Endothelial cell of umbilical vein (primary cell): ENCODE measurements around the gene HDAC11. TPM values are rescaled to one million over a fixed set of nuclear protein-coding genes. Genes with fewer than 3 reads are reported as not detected.

Source experiments
- BruUV-seq: library from RNA; stranded (reverse); fragments of 400-500 nt; replicated peaks from 2 replicates; lab custom pipeline; 2021; lab: Mats Ljungman, UMichigan
- CTCF ChIA-PET: fragments of 300-600, 350-600 bp; sonication (Branson Sonifier 250); formaldehyde crosslinking; loops from one replicate; lab custom pipeline; 2021; ENCODE audit warnings: antibody characterized with exemption, inconsistent platforms; lab: Charles Lee
- POLR2A ChIA-PET: fragments of 300-600, 350-600 bp; sonication (Branson Sonifier 250); formaldehyde crosslinking; loops from one replicate; lab custom pipeline; 2021; ENCODE audit warnings: antibody characterized with exemption, inconsistent platforms; lab: Charles Lee
- DNase-seq: peaks from one replicate; pipeline ENCODE4 v3.0.0-alpha.2; 2011; ENCODE audit warnings: low read depth, low spot score
- FAIRE-seq: peaks from 2 replicates; lab custom pipeline; 2011; peaks lifted over from hg19 to GRCh38; lab: Jason Lieb, UNC
- H2AFZ ChIP-seq: 2 replicates; pipeline ENCODE4 v1.6.0; 2012; ENCODE audit warnings: low read depth, low read length, control low read depth, inconsistent platforms
- H3K27ac ChIP-seq: 2 replicates; pipeline ENCODE4 v1.5.1; 2011; ENCODE audit warnings: low read depth, mild to moderate bottlenecking, control low read depth, low read length, moderate library complexity; ENCODE audit not compliant: insufficient read depth
- H3K27me3 ChIP-seq, 2 experiments: 2 replicates each; pipeline versions ENCODE4 v1.6.0 to v1.6.1; 2011; ENCODE audit warnings: low read length in 2 of 2, mixed read lengths in 1 of 2; ENCODE audit not compliant: control insufficient read depth in 2 of 2, insufficient read depth in 2 of 2
- H3K36me3 ChIP-seq, 2 experiments: 2 replicates in 1 of 2; 3 replicates in 1 of 2; pipeline ENCODE4 v1.5.1; 2011; ENCODE audit warnings: low read length in 2 of 2, mild to moderate bottlenecking in 1 of 2, moderate library complexity in 1 of 2; ENCODE audit not compliant: control insufficient read depth in 2 of 2, insufficient read depth in 2 of 2; ENCODE audit errors: extremely low read depth in 1 of 2
- H3K4me1 ChIP-seq: 3 replicates; pipeline ENCODE4 v1.5.1; 2011; ENCODE audit warnings: mild to moderate bottlenecking, low read length; ENCODE audit not compliant: control insufficient read depth, insufficient read depth; ENCODE audit errors: extremely low read depth
- H3K4me2 ChIP-seq: 2 replicates; pipeline ENCODE4 v1.6.1; 2011; ENCODE audit warnings: low read length, control low read depth, mixed read lengths; ENCODE audit not compliant: insufficient read depth
- H3K4me3 ChIP-seq, 3 experiments: fragments of 200-600 bp in 1 of 3; sonication (generic), shearing (Covaris generic) in 1 of 3; replicated peaks in 1 of 3; 2 replicates each; pipeline ENCODE4 v1.5.1; 2011 to 2016; ENCODE audit warnings: control low read depth in 3 of 3, low read length in 3 of 3, mild to moderate bottlenecking in 2 of 3, inconsistent platforms in 1 of 3, low read depth in 1 of 3, moderate library complexity in 1 of 3; ENCODE audit not compliant: insufficient read depth in 1 of 3
- H3K79me2 ChIP-seq: 2 replicates; pipeline ENCODE4 v1.6.0; 2012; ENCODE audit warnings: low read length, inconsistent platforms; ENCODE audit not compliant: control insufficient read depth, insufficient read depth
- H3K9ac ChIP-seq: replicated peaks from 2 replicates; pipeline ENCODE3; 2011; ENCODE audit warnings: low read length, control low read depth; ENCODE audit not compliant: insufficient read depth; ENCODE audit errors: extremely low read depth
- H3K9me1 ChIP-seq: replicated peaks from 3 replicates; pipeline ENCODE4 v1.6.0; 2011; ENCODE audit warnings: mild to moderate bottlenecking, low read length; ENCODE audit not compliant: control insufficient read depth, insufficient read depth; ENCODE audit errors: extremely low read depth
- H3K9me3 ChIP-seq: replicated peaks from 2 replicates; pipeline ENCODE4 v1.5.1; 2012; ENCODE audit warnings: low read length, inconsistent platforms; ENCODE audit not compliant: control insufficient read depth, insufficient read depth
- H4K20me1 ChIP-seq: replicated peaks from 2 replicates; pipeline ENCODE3; 2011; ENCODE audit warnings: mild to moderate bottlenecking, low read length; ENCODE audit not compliant: control insufficient read depth, insufficient read depth; ENCODE audit errors: extremely low read depth
- FOS ChIP-seq: IDR thresholded peaks from 2 replicates; pipeline ENCODE4 v1.6.1; 2011; ENCODE audit warnings: mild to moderate bottlenecking, low read length, moderate library complexity, borderline replicate concordance; ENCODE audit not compliant: insufficient read depth
- JUN ChIP-seq: IDR thresholded peaks from 2 replicates; pipeline ENCODE4 v1.6.1; 2011; ENCODE audit warnings: borderline replicate concordance, low read depth; ENCODE audit not compliant: insufficient read length, insufficient read depth
- dilution Hi-C: fragments of 300-500 bp; cut with MboI; formaldehyde crosslinking; loops from one replicate; pipeline ENCODE4 v1.15.0; 2019; ENCODE audit warnings: low sequenced_read_pairs; ENCODE audit not compliant: extremely low pct_ligation_motif_present
- intact Hi-C: fragments of 100-400 bp; cut with micrococcal nuclease; formaldehyde crosslinking; loops from one replicate; pipeline ENCODE4 v1.10.0; 2022
- polyA plus RNA-seq, 4 experiments: library from polyadenylated mRNA; depleted of rRNA in 3 of 4; stranded (reverse) in 3 of 4; unstranded in 1 of 4; fragments of >200 nt; gene quantifications; 2 replicates each; pipeline versions ENCODE4 v1.2.1 to v1.2.3, GENCODE V29; 2011 to 2012; ENCODE audit warnings: missing spikeins in 1 of 4
- total RNA-seq: library from RNA; stranded (reverse); gene quantifications from 2 replicates; pipeline ENCODE4 v1.2.3, GENCODE V29; 2021
- TF ChIP-seq, protein P1 (sequence below), 2 donors: IDR thresholded peaks; 1 replicate in 1 of 2; 2 replicates in 1 of 2; pipeline ENCODE4 v1.5.1; 2011; ENCODE audit warnings: low read length in 2 of 2, mild to moderate bottlenecking in 2 of 2, moderate library complexity in 2 of 2, control low read depth in 1 of 2, inconsistent platforms in 1 of 2, low read depth in 1 of 2; ENCODE audit not compliant: insufficient read depth in 1 of 2; ENCODE audit errors: extremely low read depth in 1 of 2

HDAC11 gene
- total and polyA plus RNA-seq, 2 donors (not counting 3 experiments of a cell fraction or from before 2014, with no cell fraction given): 6.8 to 8.8 TPM

DNA sequence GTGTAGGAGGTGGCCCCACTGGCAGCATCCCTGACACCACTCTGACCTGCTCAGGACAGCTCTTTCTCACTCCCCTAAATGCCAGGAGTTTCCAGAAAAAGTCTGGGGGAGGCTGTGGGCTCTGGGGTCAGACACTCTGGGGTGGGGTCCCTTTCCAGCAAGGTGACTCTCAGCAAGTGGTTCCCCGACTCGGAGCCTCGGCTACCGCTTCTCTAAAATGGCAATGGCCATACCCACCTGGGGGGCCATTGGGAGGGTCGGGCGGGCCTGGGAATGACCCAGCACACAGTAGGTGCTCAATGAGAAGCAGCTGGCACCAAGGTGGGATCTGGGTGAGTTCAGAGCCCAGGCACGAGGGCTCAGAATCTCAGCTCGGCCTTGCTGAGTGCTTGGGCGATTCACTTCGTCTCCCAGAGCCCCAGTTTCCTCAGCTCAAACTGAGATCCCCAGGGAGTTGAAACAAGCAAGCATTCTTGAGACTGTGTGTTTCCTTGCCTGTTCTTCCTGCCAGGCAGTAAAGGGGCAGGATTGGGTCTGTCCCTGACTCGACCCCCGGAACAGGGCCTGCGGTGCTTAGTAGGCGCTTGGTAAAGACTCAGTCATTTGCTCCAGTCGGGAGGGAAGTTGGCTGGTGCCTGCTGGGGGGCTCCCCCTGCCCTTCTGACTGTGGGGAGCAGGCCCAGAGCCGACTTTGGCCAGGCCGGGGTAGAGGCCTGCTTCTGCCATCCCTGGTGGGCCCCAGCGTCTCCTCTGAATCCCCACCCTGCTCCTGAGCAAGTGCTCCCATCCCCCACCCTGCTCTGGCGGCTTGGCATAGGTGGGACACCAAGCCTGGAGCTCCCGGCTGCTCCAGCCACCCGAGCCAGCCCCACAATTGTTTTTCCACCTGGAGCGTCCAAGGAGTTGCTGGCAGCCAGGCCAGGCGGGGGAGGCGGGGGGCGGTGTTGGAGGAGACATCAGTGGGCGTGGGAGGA, 36.0 kb downstream of the HDAC11 start:
- ChIA-PET CTCF (interaction anchor here (1.2 to 2.2 kb wide), 3 partner anchors 36 to 134 kb away, joined by 3 to 11 read pairs (median 5); partner anchors contain the start of gene HDAC11), POLR2A (no interaction called here)
- no peaks in the 10 kb centered on the region for H3K27me3 ChIP-seq
- H3K36me3 ChIP-seq: no peaks in the 10 kb centered on the region
- dilution Hi-C loops: no loop called here
- no peaks in the 10 kb centered on the region for H4K20me1 ChIP-seq
- H2AFZ ChIP-seq: no peak overlapping the region
- TF ChIP-seq, protein P1, sequence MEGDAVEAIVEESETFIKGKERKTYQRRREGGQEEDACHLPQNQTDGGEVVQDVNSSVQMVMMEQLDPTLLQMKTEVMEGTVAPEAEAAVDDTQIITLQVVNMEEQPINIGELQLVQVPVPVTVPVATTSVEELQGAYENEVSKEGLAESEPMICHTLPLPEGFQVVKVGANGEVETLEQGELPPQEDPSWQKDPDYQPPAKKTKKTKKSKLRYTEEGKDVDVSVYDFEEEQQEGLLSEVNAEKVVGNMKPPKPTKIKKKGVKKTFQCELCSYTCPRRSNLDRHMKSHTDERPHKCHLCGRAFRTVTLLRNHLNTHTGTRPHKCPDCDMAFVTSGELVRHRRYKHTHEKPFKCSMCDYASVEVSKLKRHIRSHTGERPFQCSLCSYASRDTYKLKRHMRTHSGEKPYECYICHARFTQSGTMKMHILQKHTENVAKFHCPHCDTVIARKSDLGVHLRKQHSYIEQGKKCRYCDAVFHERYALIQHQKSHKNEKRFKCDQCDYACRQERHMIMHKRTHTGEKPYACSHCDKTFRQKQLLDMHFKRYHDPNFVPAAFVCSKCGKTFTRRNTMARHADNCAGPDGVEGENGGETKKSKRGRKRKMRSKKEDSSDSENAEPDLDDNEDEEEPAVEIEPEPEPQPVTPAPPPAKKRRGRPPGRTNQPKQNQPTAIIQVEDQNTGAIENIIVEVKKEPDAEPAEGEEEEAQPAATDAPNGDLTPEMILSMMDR (IDR thresholded peaks at IDR 0.05; ENCODE audit: extremely low read depth in 1 of 2, insufficient read depth in 1 of 2, low read depth in 1 of 2, low read length in 2 of 2): no peak
- no peak for TF ChIP-seq JUN
- no peaks in the 10 kb centered on the region for H3K9me1 ChIP-seq
- intact Hi-C loops: no loop called here
- DNase-seq (no peak), FAIRE-seq (no peak)
- no peak overlapping the region for H3K9ac ChIP-seq
- no peak overlapping the region for H3K4me2 ChIP-seq
- no peaks in the 10 kb centered on the region for H3K79me2 ChIP-seq
- BruUV-seq: no TSS peak
- H3K9me3 ChIP-seq: no peaks in the 10 kb centered on the region
- H3K27ac ChIP-seq: no peak overlapping the region
- no peaks in the 10 kb centered on the region for H3K4me1 ChIP-seq
- H3K4me3 ChIP-seq: no peak overlapping the region

- DNase-seq (no peak), FAIRE-seq (no peak)
- POLR2A ChIA-PET: no interaction called here
- Histone ChIP-seq H4K20me1 (no peaks in the 10 kb centered on the region), H3K4me1 (no peaks in the 10 kb centered on the region), H3K9me3 (no peaks in the 10 kb centered on the region), H3K27me3 (no peaks in the 10 kb centered on the region), H2AFZ (no peak overlapping the region), H3K27ac (no peak overlapping the region), H3K4me3 (no peak overlapping the region), H3K9me1 (no peaks in the 10 kb centered on the region), H3K9ac (no peak overlapping the region), H3K79me2 (no peaks in the 10 kb centered on the region), H3K4me2 (no peak overlapping the region), H3K36me3 (no peaks in the 10 kb centered on the region)
- BruUV-seq: no TSS peak
- CTCF ChIA-PET: interaction anchor here (1.1 kb wide), 1 partner anchor 18 kb away, joined by 3 read pairs; no protein-coding TSS in a partner anchor
- intact Hi-C loops (no loop called here), dilution Hi-C loops (no loop called here)
- no peak for TF ChIP-seq FOS
Measured at GRCh38 chr3:13516760-13517135, 36.6 kb downstream of the HDAC11 start.
